Right ventricle myocardium inferior (tissue), 1 donor: ENCODE measurements around the gene CCSER1. TPM values are rescaled to one million over a fixed set of nuclear protein-coding genes. Genes with fewer than 3 reads are reported as not detected.

Experiments used
- ATAC-seq: fragments of 200-7000 bp; cut with Tn5 transposase; one replicate; pipeline ENCODE4 v1.9.1; 2020; ENCODE audit warnings: mild to moderate bottlenecking, moderate library complexity
- DNase-seq: peaks from one replicate; pipeline ENCODE4 v3.0.0; 2021; ENCODE audit errors: missing footprints
- intact Hi-C: fragments of 100-400 bp; cut with DNase I; formaldehyde crosslinking; loops from one replicate; pipeline ENCODE4 v1.11.0; 2022
- long read RNA-seq: library from polyadenylated mRNA; unstranded; transcript quantifications from one replicate; pipeline ENCODE4 v2.0.0, GENCODE V29; 2021
- total RNA-seq: library from RNA; stranded (reverse); fragmentation: NEBNext Ultra II Directional; extraction: Animal tissue kit (Norgen Biotek cat#: 25700); gene quantifications from one replicate; pipeline ENCODE4 v1.2.1, GENCODE V29; 2021
- donor health status: DM: no; HTN: yes; CAD: no; lungs with severe emphysema.

The CCSER1 gene
- 12.9 TPM for total RNA-seq
- long read RNA-seq, partial matches to known transcripts: 0 of 4 reads
- long read RNA-seq, other reads (novel, unspliced or antisense): 4 of 4 reads

GRCh38 chr4:90127223-90127705 is at the start of gene CCSER1:
CCSER1 (plus strand) TSS chr4:90127394.
- intact Hi-C loops: loop anchor here (2.0 to 10.0 kb wide), 3 partner anchors 125 to 182 kb away; no protein-coding TSS in a partner anchor

GRCh38 chr4:90078440-90078839 is 48.8 kb upstream of the CCSER1 start:
- no peak for ATAC-seq
- intact Hi-C loops: no loop called here

More at GRCh38 chr4:90127223-90127705, at the start of gene CCSER1:
- ATAC-seq: peak; percentile 97
- peak; percentile 90 for DNase-seq

GRCh38 chr4:90080116-90080515 is 47.1 kb upstream of the CCSER1 start:
- no peak for DNase-seq
- intact Hi-C loops: no loop called here
- no peak for ATAC-seq

More at GRCh38 chr4:90078440-90078839, 48.8 kb upstream of the CCSER1 start:
- DNase-seq: no peak

- intact Hi-C loops: no loop called here
- DNase-seq (no peak), ATAC-seq (no peak)
These were observed 45.6 kb upstream of the CCSER1 start for GRCh38 chr4:90081432-90082144.

- no peak for DNase-seq
- ATAC-seq: no peak
- intact Hi-C loops: no loop called here
These were observed 44.7 kb upstream of the CCSER1 start for GRCh38 chr4:90082449-90082848.

- intact Hi-C loops: no loop called here
These were observed 42.8 kb upstream of the CCSER1 start for GRCh38 chr4:90084277-90084966.

GRCh38 chr4:90084967-90085295 is 42.3 kb upstream of the CCSER1 start:
- intact Hi-C loops: no loop called here
- no peak for ATAC-seq

More at GRCh38 chr4:90084277-90084966, 42.8 kb upstream of the CCSER1 start:
- no peak for ATAC-seq
- DNase-seq: no peak

GRCh38 chr4:90093526-90093925 is 33.7 kb upstream of the CCSER1 start:
- intact Hi-C loops: no loop called here
- DNase-seq: no peak
- no peak for ATAC-seq

More at GRCh38 chr4:90084967-90085295, 42.3 kb upstream of the CCSER1 start:
- DNase-seq: no peak

- no peak for ATAC-seq
- no peak for DNase-seq
These were observed 32.2 kb upstream of the CCSER1 start for GRCh38 chr4:90095000-90095399.

GRCh38 chr4:90099812-90100211 is 27.4 kb upstream of the CCSER1 start:
- no peak for DNase-seq
- intact Hi-C loops: no loop called here

More at GRCh38 chr4:90095000-90095399, 32.2 kb upstream of the CCSER1 start:
- intact Hi-C loops: no loop called here

GRCh38 chr4:90103991-90104390 is 23.2 kb upstream of the CCSER1 start:
- no peak for ATAC-seq
- intact Hi-C loops: no loop called here

More at GRCh38 chr4:90099812-90100211, 27.4 kb upstream of the CCSER1 start:
- no peak for ATAC-seq

GRCh38 chr4:90105274-90105673 is 21.9 kb upstream of the CCSER1 start:
- ATAC-seq (no peak), DNase-seq (no peak)
- intact Hi-C loops: no loop called here

More at GRCh38 chr4:90103991-90104390, 23.2 kb upstream of the CCSER1 start:
- DNase-seq: no peak

GRCh38 chr4:90112715-90113114 is 14.5 kb upstream of the CCSER1 start:
- intact Hi-C loops: no loop called here
- ATAC-seq (no peak), DNase-seq (no peak)

GRCh38 chr4:90113881-90114457 is 13.2 kb upstream of the CCSER1 start:
- no peak for ATAC-seq
- intact Hi-C loops: no loop called here
- DNase-seq: no peak

GRCh38 chr4:90118527-90119195 is 8.5 kb upstream of the CCSER1 start:
- intact Hi-C loops: no loop called here
- no peak for DNase-seq
- no peak for ATAC-seq

GRCh38 chr4:90120037-90120436 is 7.2 kb upstream of the CCSER1 start:
- no peak for ATAC-seq
- intact Hi-C loops: loop anchor here (2.0 to 10.0 kb wide), 2 partner anchors 173 to 175 kb away; no protein-coding TSS in a partner anchor
- no peak for DNase-seq

- DNase-seq: no peak
These were observed 6.4 kb upstream of the CCSER1 start for GRCh38 chr4:90120815-90121214.

GRCh38 chr4:90121676-90122354 is 5.4 kb upstream of the CCSER1 start:
- no peak for ATAC-seq
- DNase-seq: no peak
- intact Hi-C loops: loop anchor here (2.0 to 10.0 kb wide), 2 partner anchors 171 to 177 kb away; no protein-coding TSS in a partner anchor

More at GRCh38 chr4:90120815-90121214, 6.4 kb upstream of the CCSER1 start:
- intact Hi-C loops: loop anchor here (2.0 to 10.0 kb wide), 2 partner anchors 172 to 176 kb away; no protein-coding TSS in a partner anchor
- ATAC-seq: no peak
